CD4-positive, alpha-beta T cell treated with Interleukin-10 for 1 hour (primary cell): Measurements from ENCODE around the gene ICAM1.

Source experiments
- DNase-seq: peaks from one replicate; pipeline ENCODE4 v3.0.0-alpha.2; 2020

ICAM1 gene

DNA sequence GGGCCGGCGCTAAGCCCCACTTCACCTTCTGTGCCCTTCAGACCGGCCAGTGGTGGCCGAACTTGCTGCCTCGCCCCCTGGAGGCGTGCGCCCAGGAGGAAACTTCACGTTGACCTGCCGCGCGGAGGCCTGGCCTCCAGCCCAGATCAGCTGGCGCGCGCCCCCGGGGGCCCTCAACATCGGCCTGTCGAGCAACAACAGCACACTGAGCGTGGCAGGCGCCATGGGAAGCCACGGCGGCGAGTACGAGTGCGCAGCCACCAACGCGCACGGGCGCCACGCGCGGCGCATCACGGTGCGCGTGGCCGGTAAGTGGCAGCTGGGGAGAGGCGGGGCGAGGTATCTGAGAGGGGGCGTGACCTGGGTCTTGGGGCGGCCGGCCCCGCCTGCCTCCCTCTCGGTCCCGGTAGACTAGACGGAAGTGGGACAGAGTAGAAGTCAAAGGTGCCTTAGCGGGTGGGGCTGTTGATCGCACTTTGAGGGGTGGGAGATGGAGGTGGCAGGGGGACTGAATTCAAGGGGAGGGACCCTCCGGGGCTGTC lies 24.5 kb downstream of the ICAM1 start:
- peak; percentile 85 for DNase-seq

DNA sequence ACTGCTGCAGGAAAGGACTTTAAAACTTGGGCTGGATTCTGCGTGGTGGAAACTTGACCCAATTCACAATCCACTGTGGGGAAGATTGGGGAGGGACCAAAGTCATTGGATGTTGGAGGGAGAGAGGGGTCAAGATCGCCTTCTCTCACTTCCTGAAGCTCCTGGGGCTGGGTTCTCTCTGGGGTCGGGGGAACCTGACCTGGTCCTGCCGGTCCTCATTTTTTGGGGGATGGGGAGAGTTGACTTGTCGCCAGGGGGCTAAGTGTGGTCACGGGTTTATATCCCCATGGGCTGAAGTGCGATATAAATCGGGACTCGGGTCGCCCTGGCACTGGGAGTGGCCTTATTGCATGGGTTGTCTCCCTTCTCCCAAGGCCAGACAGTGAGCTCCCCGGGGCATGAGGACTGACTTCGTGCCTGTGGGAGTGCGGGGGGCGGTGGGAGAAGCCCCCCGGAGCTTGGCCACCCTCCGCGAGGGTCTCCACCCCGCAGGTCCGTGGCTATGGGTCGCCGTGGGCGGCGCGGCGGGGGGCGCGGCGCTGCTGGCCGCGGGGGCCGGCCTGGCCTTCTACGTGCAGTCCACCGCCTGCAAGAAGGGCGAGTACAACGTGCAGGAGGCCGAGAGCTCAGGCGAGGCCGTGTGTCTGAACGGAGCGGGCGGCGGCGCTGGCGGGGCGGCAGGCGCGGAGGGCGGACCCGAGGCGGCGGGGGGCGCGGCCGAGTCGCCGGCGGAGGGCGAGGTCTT lies 25.1 kb downstream of the ICAM1 start:
- no peak for DNase-seq

DNA sequence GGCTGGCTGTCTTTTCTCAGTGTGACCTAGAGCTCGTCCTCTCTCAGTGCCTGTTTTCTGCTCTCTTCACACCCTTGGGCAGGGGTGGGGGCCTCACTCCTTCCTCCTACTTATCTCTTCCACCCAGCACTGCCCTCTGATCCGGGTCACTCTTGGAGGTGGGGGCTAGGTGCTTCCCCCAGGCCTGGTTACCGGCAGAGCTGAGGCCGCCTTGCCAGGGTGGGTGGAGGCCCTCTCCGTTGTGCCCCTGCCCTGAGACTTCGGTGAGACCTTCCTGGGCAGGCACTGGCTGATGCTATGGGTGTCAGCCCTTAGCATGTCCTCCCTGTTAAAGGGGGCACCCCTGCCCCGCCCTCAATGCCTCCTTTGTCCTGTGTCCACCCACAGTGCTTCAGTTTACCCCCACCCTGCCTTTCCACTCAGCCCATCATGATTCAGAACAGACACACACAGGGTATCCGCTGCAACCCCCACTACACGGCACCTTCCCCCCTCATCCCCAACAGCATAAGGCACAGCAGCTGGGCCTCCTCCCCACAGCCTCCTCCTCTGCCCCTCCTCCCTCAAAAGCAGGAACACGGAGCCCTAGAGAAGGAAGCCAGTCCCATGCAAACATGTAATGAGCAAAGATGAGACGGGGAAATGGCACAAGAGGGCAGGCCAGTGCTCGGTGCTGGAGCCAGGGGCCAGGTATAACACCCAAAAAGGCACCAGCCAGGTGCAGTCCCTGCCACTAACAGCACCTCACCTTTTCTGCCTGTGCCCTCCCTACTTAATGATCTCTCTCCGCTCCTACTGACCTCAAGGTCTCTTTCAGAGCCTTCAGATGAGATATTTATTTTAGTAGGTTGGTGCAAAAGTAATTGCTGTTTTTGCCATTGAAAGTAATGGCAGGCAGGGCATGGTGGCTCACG lies 28.9 kb downstream of the ICAM1 start:
- no peak for DNase-seq

DNA sequence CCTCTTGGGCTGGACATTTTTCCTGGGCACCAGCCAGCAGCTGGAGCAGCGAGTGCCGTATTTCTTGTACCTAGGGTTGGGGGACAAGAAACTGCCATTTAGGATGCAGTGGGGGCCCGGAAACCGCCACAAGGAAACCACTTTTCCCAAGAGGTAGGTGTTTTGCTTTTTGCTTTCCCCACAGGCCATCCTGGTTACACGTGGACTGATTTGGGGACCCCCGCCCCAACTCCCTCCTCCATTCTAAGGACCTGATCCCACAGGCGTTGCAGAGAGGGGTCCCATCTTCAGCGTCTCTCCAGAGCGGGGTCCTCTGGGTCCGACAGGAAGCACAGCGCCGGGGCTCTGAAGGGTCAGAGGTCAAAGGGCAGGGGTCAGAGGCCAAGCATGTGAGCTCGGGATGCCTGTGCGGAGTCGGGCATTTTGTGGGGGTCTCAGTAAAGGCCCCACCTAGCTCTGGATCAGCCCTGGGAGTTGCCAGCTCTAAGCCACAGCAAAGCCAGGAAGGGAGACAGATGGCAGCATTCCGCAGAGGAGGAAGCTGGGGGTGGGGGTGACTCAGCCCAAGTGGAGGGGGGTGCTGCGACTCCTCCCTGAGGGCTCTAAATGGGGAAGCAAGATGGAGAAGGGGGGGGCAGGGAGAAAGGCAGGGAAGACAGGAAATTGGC lies 34.4 kb downstream of the ICAM1 start:
- no peak for DNase-seq

DNA sequence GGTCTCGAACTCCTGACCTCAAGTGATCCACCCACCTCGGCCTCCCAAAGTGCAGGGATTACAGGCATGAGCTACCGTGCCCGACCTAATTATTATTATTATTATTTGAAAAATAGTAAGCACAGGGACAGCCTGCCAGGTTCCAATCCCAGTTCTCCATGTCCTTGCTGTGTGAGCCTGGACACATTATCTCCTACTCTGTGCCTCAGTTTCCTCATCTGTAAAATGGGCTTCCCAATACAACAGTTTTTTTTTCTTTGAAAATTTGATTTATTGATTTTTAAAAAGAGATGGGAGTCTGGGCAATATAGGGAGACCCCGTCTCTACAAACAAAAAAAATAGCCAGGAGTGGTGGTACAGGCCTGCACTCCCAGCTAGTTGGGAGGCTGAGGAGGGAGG lies 35.4 kb downstream of the ICAM1 start:
- DNase-seq = no peak

DNA sequence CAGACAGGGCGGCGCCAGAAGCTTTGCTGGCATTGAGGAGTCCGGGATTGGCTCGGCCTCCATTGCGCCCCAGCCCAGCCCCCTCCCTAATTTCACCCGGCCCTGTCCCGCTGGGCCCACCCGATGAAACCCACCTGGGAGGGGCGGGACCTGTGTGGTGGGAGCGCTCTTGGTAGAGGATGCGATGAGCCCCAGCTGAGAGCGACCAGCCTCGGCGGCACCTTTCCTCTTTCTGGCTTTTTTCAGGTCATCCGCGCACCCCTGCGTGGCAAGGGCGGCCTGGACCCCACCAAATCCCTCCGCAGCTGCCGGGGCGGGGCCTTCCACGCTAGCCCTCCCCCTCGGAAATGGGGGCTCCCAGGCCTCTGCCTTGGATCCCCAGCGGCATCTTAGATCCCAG lies 38.5 kb downstream of the ICAM1 start, which contains the start of gene ZGLP1:
TSS of gene ZGLP1 (minus strand) at position 393 of the 400 bp plus-strand sequence.
- DNase-seq = no peak

DNA sequence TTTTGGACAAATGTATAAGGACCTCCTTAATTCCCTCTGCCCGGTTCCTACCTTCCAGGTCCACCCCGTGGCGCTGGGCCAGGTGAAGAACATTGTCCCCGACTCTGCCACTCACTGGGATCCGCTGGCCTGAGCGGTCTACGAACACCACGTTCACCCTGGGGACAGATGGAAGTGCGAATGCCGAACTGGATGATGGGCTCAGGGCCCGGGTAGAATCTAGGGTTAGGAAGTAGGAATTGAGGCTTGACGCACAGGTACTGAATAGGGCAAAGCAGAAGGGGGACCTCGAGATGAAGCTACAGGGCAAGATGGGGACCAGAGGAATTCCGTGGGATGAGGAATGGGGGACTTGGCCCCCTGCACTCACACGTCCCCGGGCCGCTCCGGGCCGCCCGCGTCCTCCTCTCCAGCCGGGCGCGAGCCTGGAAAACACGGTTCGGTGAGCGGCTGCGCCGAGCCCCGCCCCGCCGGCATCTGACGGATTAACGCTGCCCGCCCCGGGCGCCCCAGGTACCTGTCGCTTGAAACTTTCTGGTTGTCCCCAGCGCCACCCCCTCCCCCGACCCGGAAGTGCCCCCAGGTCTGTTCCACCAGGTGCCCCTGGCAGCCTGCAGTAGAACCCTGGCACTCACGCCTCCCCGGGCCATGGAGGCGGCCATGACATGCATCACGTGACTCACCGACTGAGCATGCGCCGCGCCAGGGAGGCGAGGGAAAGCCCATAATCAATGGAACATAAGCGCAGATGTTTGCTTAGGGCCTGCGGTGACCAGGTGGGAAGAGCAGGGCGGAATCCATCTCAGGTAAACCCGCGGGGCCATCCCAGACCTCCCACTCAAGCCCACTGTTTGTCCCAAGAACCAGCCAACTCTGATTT lies 44.7 kb downstream of the ICAM1 start, which contains the start of gene FDX2:
TSS of gene FDX2 (minus strand) at position 681 of the 880 bp plus-strand sequence. CDS start at position 662, 19 bp downstream.
- peak; percentile 92 for DNase-seq

DNA sequence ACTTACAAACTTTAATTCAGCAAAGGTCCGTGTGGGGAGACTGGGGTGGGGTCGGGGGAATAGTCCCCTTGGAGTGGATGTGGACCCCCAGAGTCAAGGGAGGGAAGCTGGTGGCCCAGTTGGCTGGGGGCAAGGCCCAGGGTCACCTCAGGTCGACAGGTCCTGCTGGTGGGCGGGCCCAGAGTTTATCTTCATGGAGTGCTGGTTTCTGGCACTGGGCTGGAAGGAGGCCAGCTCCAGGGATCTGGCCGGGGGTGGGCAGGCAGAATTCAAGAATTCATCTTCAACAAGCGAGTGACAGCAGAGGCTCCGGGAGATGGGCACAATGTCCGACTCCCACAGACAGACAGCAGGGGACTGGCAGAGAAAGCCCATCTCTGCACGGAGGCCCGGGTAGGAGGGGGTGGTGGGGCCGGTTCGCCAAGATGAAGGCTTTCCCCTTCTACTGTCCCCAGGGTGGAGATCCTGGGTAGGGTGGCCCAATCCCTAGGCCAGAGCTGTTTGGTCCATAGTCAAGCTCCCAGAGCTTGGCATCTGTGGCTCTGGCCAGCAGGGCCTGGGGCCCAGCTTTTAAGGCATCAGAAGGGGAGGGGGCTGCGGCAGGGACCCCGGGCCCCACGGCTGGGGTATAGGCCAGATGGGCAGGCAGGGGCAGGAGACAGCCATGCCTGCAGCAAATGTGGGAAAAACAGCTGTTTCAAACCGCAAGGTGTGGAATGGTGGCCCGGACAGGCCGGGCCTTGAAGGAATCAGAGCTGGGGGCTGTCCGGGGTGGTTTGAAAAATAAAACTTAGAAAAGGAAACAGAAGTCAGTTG lies 45.5 kb downstream of the ICAM1 start:
- no peak for DNase-seq

DNA sequence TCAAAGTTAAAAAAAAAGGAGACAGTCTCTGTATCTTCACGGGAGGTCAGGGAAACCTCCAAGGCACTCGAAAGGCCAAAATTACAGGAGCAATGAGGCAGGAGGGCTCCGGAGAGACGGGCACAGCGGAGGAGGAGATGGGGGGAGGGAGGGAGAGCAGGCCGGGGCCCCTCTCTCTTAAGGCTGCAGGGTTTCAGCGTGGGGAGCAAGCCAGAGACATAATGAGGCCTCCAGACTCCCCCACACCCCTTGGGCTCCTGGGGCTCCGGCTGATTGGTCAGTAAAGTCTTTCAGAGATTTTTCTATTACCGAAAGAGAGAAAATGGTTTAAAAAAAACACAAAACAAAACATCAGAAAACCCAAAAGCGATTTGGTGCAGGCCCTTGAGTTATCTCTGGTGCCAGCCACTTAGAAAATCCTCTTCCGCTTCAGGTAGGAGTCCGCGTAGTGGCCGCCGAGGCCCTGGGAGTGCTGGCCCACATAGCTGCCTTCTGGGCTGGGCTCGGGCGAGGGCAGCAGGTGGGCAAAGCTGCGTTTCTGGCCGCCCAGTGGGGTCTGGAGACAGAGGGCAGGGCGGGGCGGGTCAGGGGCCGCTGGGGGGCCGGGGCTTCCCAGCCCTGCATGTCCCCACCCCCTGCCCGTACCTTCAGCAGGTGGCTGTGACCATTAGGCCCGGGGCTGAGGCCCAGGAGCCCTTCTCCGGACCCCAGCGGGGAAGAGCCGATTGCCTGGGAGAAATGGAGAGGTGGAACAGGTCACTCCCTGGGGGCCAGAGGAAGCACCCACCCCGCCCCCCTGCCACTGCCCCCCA lies 46.3 kb downstream of the ICAM1 start:
- DNase-seq = no peak

DNA sequence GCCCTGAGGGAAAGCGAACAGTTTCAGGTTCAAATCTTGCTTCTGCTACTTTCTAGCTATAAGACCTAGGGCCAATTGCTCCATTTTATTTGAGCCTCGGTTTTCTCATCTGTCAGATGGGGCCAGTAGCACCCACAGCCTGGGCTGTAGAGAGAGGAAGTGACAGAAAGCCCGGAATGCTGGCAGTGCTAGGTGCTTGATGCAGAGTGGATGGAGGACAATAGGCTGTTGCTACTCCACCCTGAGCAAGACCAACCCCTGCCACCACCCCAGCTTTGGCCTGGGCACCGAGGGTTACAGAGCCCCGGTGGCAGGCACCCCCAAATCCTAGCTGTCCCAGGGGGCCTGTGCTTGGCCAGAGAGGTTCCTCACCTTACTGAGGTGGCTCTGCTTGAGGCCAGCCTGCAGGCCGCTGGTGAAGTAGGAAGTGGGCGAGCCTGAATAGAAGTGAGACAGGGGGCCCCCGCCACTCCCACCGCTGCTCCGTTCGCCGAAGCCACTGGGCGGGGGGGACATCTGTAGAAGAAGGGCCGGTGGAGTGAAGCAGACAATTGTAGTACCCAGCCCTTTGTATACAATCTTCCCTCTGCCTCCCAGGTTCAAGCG lies 47.0 kb downstream of the ICAM1 start:
- DNase-seq = no peak

DNA sequence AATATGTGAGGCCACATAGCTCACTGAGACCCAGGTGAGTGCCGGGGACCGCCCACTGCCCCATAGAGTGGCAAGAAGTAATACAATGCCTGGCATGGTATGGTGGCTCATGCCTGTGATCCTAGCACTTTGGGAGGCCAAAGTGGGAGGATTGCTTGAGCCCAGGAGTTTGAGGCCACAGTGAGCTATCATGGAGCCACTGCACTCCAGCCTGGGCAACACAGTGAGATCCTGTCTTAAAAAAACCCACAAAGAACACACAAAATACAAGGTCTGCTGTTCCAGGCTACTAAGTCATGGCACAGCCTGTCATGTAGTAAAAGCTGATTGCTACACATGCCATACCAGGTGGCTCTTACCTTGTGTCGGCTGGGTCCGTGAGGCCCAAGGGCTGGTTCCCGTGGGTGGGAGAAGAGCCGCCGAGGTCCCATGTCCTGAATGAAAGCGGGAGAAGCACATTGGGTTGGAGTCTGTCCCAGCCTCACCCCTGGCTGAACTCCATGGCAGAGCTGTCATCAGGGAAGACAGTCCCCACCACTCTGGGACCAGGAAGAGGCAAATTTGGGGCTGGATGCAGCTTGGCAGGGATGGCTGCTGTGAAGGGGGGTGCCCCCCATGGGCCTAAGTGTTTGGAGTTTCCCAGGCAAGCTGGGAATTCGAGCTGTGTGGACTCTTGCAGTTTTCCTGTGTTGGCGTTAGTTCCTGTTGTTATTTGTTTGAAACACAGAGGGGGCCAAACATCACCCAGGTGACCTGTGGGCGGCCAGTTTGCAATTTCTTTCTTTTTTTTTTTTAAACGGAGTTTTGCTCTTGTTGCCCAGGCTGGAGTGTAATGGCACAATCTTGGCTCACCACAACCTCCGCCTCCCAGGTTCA lies 48.1 kb downstream of the ICAM1 start:
- no peak for DNase-seq

DNA sequence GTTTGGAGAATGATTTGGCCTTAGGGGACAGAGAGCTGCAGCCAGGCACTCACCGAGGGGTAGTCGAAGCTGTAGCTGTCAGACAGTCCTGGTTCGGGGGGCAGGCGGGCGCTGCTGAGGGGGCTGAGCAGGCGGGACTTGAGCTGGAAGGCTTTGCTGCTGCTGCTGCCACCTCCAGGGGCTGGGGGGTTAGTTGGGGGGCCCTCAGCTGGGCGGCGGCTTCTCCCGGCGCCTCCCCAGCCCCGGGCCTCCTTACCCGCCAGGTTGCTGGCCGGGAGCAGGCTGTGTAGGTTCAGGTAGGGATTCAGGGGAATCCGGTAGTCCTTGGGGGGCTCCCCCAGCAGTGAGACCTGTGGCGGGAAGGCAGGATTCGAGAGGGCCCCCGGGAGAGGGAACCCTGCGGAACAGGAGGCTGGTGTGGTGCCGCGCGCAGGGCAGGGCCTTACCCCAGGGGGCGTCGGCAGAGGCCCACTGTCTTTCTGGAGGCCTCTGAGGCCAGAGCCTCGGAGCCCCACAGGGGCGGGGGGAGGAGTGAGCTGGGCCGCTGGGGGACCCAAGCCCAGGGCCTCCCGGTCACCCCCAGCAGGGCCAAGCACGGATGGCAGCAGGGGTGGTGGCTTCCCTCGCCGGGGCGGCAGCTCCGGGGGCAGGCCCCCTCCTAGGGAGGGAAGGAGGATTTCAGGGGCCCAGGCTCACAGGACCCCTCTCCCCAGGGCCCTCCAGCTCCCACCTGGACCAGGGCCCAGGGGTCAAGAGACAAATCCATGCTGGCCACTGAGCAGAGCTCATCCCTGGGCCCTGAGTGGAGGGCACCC lies 49.9 kb downstream of the ICAM1 start:
- no peak for DNase-seq

DNA sequence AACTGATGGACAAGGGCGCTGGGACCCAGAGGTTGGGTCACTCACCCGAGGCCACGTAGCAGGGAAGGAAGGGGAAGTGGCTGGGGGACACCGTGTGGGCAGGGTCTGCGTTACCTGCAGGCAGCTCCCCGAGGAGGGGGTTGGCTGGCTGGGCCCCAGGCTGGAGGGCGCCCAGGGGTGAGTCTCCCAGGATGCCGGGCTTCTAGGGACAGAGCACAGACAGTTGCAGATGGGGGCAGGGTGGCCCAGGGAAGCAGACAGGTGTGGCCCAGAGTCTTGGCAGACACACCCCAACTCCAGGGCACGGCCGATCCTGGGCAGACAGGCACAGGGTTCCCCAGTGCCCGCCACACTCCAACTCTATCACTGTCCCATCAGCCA lies 50.5 kb downstream of the ICAM1 start:
- no peak for DNase-seq

DNA sequence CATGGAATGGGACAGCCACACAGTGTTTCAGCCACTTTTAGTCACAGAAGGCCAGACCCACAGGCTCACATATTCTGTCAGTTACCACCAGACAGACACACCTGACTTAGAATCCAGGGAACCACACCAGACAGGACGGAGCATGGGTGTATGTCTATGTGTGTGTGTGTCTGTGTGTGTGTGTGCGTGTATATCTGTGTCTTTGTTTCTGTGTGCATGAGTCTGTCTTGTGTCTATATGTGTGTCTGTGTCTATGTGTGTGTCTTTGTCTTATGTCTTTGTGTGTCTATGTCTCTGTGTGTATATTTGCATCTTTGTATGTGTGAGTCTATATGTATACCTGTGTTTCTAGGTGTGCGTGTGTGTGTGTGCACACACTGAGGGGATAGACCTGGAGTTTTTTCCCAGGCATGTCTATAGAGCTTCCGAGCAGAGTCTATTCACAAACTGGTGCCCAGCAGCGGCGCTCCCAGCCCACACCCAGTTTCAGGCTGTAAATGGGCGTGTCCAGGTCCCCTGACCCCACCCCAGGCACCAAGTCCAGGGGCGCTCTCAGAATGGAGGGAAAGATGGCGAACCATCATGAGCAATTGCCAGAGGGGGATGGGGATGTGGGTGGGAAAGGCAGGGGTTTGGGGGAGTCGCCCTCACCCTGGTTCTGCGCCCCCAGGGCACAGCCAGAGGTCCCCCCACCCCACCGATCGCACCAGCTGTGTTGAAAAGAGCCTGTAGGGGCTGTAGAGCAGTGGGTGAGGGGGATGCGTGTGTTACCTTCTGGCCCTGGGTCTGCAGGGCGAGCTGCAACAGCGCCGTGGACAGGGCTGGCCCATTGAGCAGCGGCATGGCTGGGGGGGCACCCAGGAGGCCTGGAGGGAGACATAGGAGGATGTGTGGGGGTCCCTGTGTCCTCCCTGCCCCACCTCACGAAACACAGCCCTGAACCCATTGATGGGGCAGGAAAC lies 51.2 kb downstream of the ICAM1 start:
- DNase-seq = no peak

DNA sequence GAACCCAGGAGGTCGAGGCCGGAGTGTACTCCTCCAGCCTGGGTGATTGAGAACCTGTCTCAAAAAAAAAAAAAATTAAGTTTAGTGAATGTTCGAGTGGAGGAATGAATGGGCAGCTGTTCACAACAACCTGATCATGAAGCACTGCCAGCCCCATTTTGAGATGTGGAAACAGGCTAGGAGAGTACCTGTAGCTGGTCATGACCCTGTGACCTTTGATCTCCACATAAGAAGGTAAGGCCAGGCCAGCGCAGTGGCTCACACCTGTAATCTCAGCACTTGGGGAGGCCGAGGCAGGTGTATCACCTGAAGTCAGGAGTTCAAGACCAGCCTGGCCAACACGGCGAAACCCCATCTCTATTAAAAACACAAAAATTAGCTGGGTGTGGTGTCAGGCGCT lies 54.8 kb downstream of the ICAM1 start:
- DNase-seq = no peak

DNA sequence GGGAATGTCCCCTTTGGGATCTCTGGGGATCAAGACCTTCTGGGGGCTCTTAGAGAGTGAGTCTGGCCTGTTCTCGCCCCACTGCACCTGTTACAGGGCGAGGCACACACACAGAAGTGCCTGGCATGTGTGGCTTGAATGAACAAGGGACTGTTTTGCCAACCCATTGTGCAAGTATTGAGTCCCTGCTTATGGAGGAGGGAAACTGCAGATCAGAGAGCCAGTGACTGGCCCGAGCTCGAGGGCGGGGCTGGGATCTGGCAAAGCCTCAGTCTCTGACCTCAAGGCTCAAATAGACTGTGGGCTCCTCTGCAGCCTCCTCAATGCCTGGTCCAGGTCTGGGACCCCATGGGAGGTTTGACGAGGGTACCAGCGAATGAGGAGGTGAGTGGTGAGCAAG lies 56.9 kb downstream of the ICAM1 start:
- no peak for DNase-seq
